LNCaP clone FGC (cell line): ENCODE results near the gene TBC1D17.

ENCODE experiments used
- DNase-seq: peaks from one replicate; pipeline ENCODE4 v3.0.0-alpha.2; 2011; ENCODE audit warnings: low read depth
- H3K4me3 ChIP-seq: 2 replicates; pipeline ENCODE4 v1.5.1; 2011; ENCODE audit warnings: mild to moderate bottlenecking, low read depth, low read length, control low read depth
- CTCF ChIP-seq: IDR thresholded peaks from 2 replicates; pipeline ENCODE4 v1.5.1; 2012; ENCODE audit warnings: mild to moderate bottlenecking; ENCODE audit not compliant: control insufficient read depth, insufficient read depth; ENCODE audit errors: extremely low read depth

The TBC1D17 gene

GRCh38 chr19:49915271-49915670 lies 37.8 kb downstream of the TBC1D17 start:
- H3K4me3 ChIP-seq, result no peak overlapping the region
- DNase-seq, result no peak
- TF ChIP-seq CTCF, result no peak

- H3K4me3 ChIP-seq, result no peak overlapping the region
- no peak for DNase-seq
- no peak for TF ChIP-seq CTCF
These were observed 39.6 kb downstream of the TBC1D17 start for GRCh38 chr19:49916839-49917733.

- no peak overlapping the region for H3K4me3 ChIP-seq
- no peak for TF ChIP-seq CTCF
- DNase-seq, result no peak
These were observed 40.6 kb downstream of the TBC1D17 start for GRCh38 chr19:49918089-49918488.

- no peak for DNase-seq
- TF ChIP-seq CTCF, result no peak
- no peak overlapping the region for H3K4me3 ChIP-seq
These were observed 43.3 kb downstream of the TBC1D17 start for GRCh38 chr19:49920624-49921363.

- no peak overlapping the region for H3K4me3 ChIP-seq
- no peak for TF ChIP-seq CTCF
- DNase-seq, result no peak
These were observed 44.6 kb downstream of the TBC1D17 start for GRCh38 chr19:49921871-49922795.

- no peak for TF ChIP-seq CTCF
- no peak for DNase-seq
- no peak overlapping the region for H3K4me3 ChIP-seq
These were observed 45.8 kb downstream of the TBC1D17 start for GRCh38 chr19:49923055-49924003.
